Measurements from ENCODE around the gene ANXA5. TPM values are rescaled to one million over a fixed set of nuclear protein-coding genes. Genes with fewer than 3 reads are reported as not detected.

The ANXA5 gene
- total RNA-seq, 1 experiment from 2014 or later = 476 TPM

GRCh38 chr4:121653986-121654385, 42.8 kb downstream of the ANXA5 start:
- no peak for DNase-seq (ENCODE audit: unreplicated experiment)
- Mint-ChIP-seq H3K9me3 (ENCODE audit: unreplicated experiment) (no peaks in the 10 kb centered on the region), H3K27ac (ENCODE audit: low read depth, unreplicated experiment) (no peak overlapping the region), H3K4me3 (ENCODE audit: unreplicated experiment) (no peak overlapping the region), H3K4me1 (ENCODE audit: insufficient read depth, unreplicated experiment) (peaks cover 8% of the 10 kb centered on the region), H3K27me3 (ENCODE audit: insufficient read depth, unreplicated experiment) (no peaks in the 10 kb centered on the region), H3K36me3 (ENCODE audit: insufficient read depth, unreplicated experiment) (no peaks in the 10 kb centered on the region)
- BruUV-seq (replicated peaks) = no TSS peak
- no peak for TF ChIP-seq CTCF (IDR thresholded peaks at IDR 0.05; ENCODE audit: unreplicated experiment)
- ChIA-PET POLR2A (no interaction called here), CTCF (interaction anchor here (0.6 to 8.0 kb wide), 7 partner anchors 26 to 550 kb away, joined by 3 to 92 read pairs (median 3); no protein-coding TSS in a partner anchor)
- intact Hi-C loops (cut with micrococcal nuclease) = no loop called here

GRCh38 chr4:121653214-121653613, 43.6 kb downstream of the ANXA5 start:
- no TSS peak for BruUV-seq (replicated peaks)
- H3K27ac Mint-ChIP-seq (ENCODE audit: low read depth, unreplicated experiment) = no peak overlapping the region
- peaks cover 3% of the 10 kb centered on the region for H3K4me1 Mint-ChIP-seq (ENCODE audit: insufficient read depth, unreplicated experiment)
- H3K4me3 Mint-ChIP-seq (ENCODE audit: unreplicated experiment) = no peak overlapping the region
- DNase-seq (ENCODE audit: unreplicated experiment) = no peak
- no peaks in the 10 kb centered on the region for H3K27me3 Mint-ChIP-seq (ENCODE audit: insufficient read depth, unreplicated experiment)
- no peak for TF ChIP-seq CTCF (IDR thresholded peaks at IDR 0.05; ENCODE audit: unreplicated experiment)
- H3K36me3 Mint-ChIP-seq (ENCODE audit: insufficient read depth, unreplicated experiment) = no peaks in the 10 kb centered on the region
- intact Hi-C loops (cut with micrococcal nuclease) = no loop called here
- ChIA-PET CTCF (interaction anchor here (0.6 to 8.0 kb wide), 9 partner anchors 57 to 461 kb away, joined by 3 to 92 read pairs (median 3); no protein-coding TSS in a partner anchor), POLR2A (no interaction called here)
- no peaks in the 10 kb centered on the region for H3K9me3 Mint-ChIP-seq (ENCODE audit: unreplicated experiment)

GRCh38 chr4:121651597-121651996, 45.2 kb downstream of the ANXA5 start:
- no peaks in the 10 kb centered on the region for H3K36me3 Mint-ChIP-seq (ENCODE audit: insufficient read depth, unreplicated experiment)
- peaks cover 3% of the 10 kb centered on the region for H3K4me1 Mint-ChIP-seq (ENCODE audit: insufficient read depth, unreplicated experiment)
- no TSS peak for BruUV-seq (replicated peaks)
- POLR2A ChIA-PET = interaction anchor here (0.6 kb wide), 2 partner anchors 137 to 193 kb away, joined by 3 read pairs; no protein-coding TSS in a partner anchor
- intact Hi-C loops (cut with micrococcal nuclease) = no loop called here
- no peaks in the 10 kb centered on the region for H3K27me3 Mint-ChIP-seq (ENCODE audit: insufficient read depth, unreplicated experiment)
- H3K9me3 Mint-ChIP-seq (ENCODE audit: unreplicated experiment) = no peaks in the 10 kb centered on the region
- no peak overlapping the region for H3K27ac Mint-ChIP-seq (ENCODE audit: low read depth, unreplicated experiment)
- no peak for DNase-seq (ENCODE audit: unreplicated experiment)
- TF ChIP-seq CTCF (IDR thresholded peaks at IDR 0.05; ENCODE audit: unreplicated experiment) = no peak
- CTCF ChIA-PET = interaction anchor here (0.6 to 8.0 kb wide), 3 partner anchors 56 to 187 kb away, joined by 3 to 92 read pairs (median 3); no protein-coding TSS in a partner anchor
- no peak overlapping the region for H3K4me3 Mint-ChIP-seq (ENCODE audit: unreplicated experiment)

GRCh38 chr4:121650741-121651140, 46.0 kb downstream of the ANXA5 start:
- no peaks in the 10 kb centered on the region for H3K9me3 Mint-ChIP-seq (ENCODE audit: unreplicated experiment)
- H3K4me1 Mint-ChIP-seq (ENCODE audit: insufficient read depth, unreplicated experiment) = peaks cover 1% of the 10 kb centered on the region
- intact Hi-C loops (cut with micrococcal nuclease) = no loop called here
- BruUV-seq (replicated peaks) = no TSS peak
- POLR2A ChIA-PET = no interaction called here
- H3K36me3 Mint-ChIP-seq (ENCODE audit: insufficient read depth, unreplicated experiment) = no peaks in the 10 kb centered on the region
- CTCF ChIA-PET = interaction anchor here (1.1 to 1.4 kb wide), 2 partner anchors 188 to 280 kb away, joined by 5 to 6 read pairs; no protein-coding TSS in a partner anchor
- H3K27ac Mint-ChIP-seq (ENCODE audit: low read depth, unreplicated experiment) = no peak overlapping the region
- TF ChIP-seq CTCF (IDR thresholded peaks at IDR 0.05; ENCODE audit: unreplicated experiment) = no peak
- H3K27me3 Mint-ChIP-seq (ENCODE audit: insufficient read depth, unreplicated experiment) = no peaks in the 10 kb centered on the region
- H3K4me3 Mint-ChIP-seq (ENCODE audit: unreplicated experiment) = no peak overlapping the region
- DNase-seq (ENCODE audit: unreplicated experiment) = no peak

Measured in MCF 10A (cell line).